Esophagus squamous epithelium (tissue), 5 donors: ENCODE results near the gene COL6A5. TPM values are rescaled to one million over a fixed set of nuclear protein-coding genes. Genes with fewer than 3 reads are reported as not detected.

ENCODE experiments used
- DNase-seq: peaks from one replicate; lab custom pipeline; 2025; lab: John Stamatoyannopoulos, UW
- H3K27ac ChIP-seq, 4 donors: fragments of 200-600 bp; sonication (generic); one replicate each; pipeline ENCODE4 v1.5.1; 2016 to 2019; ENCODE audit warnings: mild to moderate bottlenecking in 1 of 4
- H3K27me3 ChIP-seq, 4 donors: fragments of 200-600 bp; sonication (generic); 1 replicate in 3 of 4; 2 replicates in 1 of 4; pipeline versions ENCODE4 v1.5.1 to v1.6.0; 2017 to 2021; ENCODE audit warnings: antibody characterized with exemption in 1 of 4
- H3K36me3 ChIP-seq, 3 donors: fragments of 200-600 bp; sonication (generic); one replicate each; pipeline ENCODE4 v1.5.1; 2016 to 2019
- H3K4me1 ChIP-seq, 3 donors: fragments of 200-600 bp; sonication (generic); one replicate each; pipeline ENCODE4 v1.5.1; 2017 to 2019
- H3K4me3 ChIP-seq, 4 donors: fragments of 200-600 bp; sonication (generic); 1 replicate in 3 of 4; 2 replicates in 1 of 4; pipeline ENCODE4 v1.5.1; 2016 to 2019; ENCODE audit warnings: mild to moderate bottlenecking in 2 of 4, moderate library complexity in 1 of 4
- H3K9me3 ChIP-seq, 3 donors: fragments of 200-600 bp; sonication (generic); one replicate each; pipeline ENCODE4 v1.5.1; 2016 to 2019
- POLR2A ChIP-seq, 4 donors: fragments of 450-650 bp; IDR thresholded peaks; one replicate each; pipeline ENCODE4 v1.6.1; 2017; ENCODE audit warnings: antibody characterized with exemption in 4 of 4, mild to moderate bottlenecking in 4 of 4, moderate library complexity in 3 of 4
- WGBS, 2 donors: methylation state at CpG; one replicate each; pipeline ENCODE4 v1.1.5; 2018; 5-methylcytosine and 5-hydroxymethylcytosine counted together
- intact Hi-C: fragments of 100-400 bp; cut with DNase I; formaldehyde crosslinking; loops from one replicate; pipeline ENCODE4 v1.15.0; 2022
- total RNA-seq, 4 donors: library from RNA; depleted of rRNA; stranded (reverse); fragments of >200 nt; gene quantifications; one replicate each; pipeline ENCODE4 v1.1.0, GENCODE V29; 2016
- TF ChIP-seq, protein P1 (sequence below), 6 experiments: fragments of 450-650 bp in 4 of 6; fragments of 200-600 bp in 2 of 6; sonication (generic) in 2 of 6; IDR thresholded peaks; one replicate each; pipeline ENCODE4 v1.5.1; 2016 to 2019; ENCODE audit warnings: antibody characterized with exemption in 6 of 6, mild to moderate bottlenecking in 4 of 6, moderate library complexity in 4 of 6
- donor health status: DM: yes; HTN: yes; CAD: no.

COL6A5 gene, protein sequence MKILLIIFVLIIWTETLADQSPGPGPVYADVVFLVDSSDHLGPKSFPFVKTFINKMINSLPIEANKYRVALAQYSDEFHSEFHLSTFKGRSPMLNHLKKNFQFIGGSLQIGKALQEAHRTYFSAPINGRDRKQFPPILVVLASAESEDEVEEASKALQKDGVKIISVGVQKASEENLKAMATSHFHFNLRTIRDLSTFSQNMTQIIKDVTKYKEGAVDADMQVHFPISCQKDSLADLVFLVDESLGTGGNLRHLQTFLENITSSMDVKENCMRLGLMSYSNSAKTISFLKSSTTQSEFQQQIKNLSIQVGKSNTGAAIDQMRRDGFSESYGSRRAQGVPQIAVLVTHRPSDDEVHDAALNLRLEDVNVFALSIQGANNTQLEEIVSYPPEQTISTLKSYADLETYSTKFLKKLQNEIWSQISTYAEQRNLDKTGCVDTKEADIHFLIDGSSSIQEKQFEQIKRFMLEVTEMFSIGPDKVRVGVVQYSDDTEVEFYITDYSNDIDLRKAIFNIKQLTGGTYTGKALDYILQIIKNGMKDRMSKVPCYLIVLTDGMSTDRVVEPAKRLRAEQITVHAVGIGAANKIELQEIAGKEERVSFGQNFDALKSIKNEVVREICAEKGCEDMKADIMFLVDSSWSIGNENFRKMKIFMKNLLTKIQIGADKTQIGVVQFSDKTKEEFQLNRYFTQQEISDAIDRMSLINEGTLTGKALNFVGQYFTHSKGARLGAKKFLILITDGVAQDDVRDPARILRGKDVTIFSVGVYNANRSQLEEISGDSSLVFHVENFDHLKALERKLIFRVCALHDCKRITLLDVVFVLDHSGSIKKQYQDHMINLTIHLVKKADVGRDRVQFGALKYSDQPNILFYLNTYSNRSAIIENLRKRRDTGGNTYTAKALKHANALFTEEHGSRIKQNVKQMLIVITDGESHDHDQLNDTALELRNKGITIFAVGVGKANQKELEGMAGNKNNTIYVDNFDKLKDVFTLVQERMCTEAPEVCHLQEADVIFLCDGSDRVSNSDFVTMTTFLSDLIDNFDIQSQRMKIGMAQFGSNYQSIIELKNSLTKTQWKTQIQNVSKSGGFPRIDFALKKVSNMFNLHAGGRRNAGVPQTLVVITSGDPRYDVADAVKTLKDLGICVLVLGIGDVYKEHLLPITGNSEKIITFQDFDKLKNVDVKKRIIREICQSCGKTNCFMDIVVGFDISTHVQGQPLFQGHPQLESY (N-terminal part only)
- total RNA-seq, result under 1 TPM; 0.11 to 0.76 (median 0.20) TPM

DNA sequence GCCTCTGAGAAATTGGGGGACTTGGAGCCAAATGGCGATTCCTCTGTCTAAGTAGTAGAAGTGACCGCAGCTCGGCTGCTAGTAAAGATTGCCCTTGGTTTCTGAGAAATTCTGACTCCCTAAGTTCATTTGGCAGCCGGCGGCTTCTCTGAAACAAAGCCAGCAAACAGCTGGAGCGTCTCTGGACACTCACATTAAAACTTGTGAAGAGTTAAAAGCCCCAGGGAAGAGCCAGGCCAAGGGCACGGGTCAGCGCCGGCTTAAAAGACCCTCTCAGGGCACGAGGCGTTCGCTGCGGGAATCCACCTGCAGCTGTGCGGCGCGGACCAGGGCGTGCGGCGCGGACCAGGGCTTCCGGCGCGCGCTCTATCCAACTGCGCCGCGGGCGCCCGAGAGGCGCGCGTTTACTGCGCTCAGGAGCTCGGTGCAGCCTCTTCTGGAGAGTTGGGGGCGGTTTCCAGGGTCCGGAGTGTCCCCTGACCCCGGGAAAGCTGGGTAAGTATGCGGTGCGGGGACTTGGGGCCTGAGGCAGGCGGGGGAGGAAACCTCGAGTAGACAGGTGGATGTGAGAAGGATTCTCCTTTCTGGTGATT is at the start of gene COL6A5:
Gene COL6A5, plus strand, starts transcription at position 186 of the 593 bp plus-strand sequence. CDS start 27,967 bp downstream, outside the sequence.
- no peaks in the 10 kb centered on the region for H3K36me3 ChIP-seq
- DNase-seq, result no peak
- TF ChIP-seq, protein P1, sequence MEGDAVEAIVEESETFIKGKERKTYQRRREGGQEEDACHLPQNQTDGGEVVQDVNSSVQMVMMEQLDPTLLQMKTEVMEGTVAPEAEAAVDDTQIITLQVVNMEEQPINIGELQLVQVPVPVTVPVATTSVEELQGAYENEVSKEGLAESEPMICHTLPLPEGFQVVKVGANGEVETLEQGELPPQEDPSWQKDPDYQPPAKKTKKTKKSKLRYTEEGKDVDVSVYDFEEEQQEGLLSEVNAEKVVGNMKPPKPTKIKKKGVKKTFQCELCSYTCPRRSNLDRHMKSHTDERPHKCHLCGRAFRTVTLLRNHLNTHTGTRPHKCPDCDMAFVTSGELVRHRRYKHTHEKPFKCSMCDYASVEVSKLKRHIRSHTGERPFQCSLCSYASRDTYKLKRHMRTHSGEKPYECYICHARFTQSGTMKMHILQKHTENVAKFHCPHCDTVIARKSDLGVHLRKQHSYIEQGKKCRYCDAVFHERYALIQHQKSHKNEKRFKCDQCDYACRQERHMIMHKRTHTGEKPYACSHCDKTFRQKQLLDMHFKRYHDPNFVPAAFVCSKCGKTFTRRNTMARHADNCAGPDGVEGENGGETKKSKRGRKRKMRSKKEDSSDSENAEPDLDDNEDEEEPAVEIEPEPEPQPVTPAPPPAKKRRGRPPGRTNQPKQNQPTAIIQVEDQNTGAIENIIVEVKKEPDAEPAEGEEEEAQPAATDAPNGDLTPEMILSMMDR (IDR thresholded peaks at IDR 0.05), result no peak
- TF ChIP-seq POLR2A (IDR thresholded peaks at IDR 0.05), result no peak
- intact Hi-C loops, result no loop called here
- 0 to 5% methylated on average over 3 to 4 of the region's 41 CpGs for WGBS, 2 donors
- H3K9me3 ChIP-seq, result no peaks in the 10 kb centered on the region
- H3K27me3 ChIP-seq, result peaks cover 0 to 37% (median 2%) of the 10 kb centered on the region in 4 donors
- H3K27ac ChIP-seq, result no peak within 1 kb of the TSS
- H3K4me3 ChIP-seq, result peak within 1 kb of the TSS in 3 of 4 donors; percentile 2 to 46 (median 14)
- peaks cover 0 to 8% (median 0%) of the 10 kb centered on the region in 3 donors for H3K4me1 ChIP-seq

DNA sequence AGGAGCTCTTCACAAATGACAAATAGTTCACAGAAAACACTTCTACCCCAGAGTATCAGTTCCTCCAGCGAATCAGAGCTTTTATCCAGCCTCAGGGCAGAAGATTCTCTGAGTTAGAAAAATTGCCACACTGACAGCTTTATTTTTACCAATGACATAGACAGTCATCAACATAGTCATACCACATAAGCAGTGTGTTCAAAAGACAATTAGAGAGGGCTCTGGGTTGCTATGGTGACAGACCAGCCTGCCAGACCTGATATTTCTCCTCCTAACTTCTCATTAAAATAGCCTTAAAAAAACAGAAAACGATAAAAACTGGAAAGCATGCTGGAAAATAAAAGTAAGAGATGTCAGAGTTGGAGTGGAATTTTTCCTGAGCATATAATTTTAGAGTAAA is 45.9 kb upstream of the COL6A5 start:
- H3K4me3 ChIP-seq, result no peak overlapping the region
- H3K36me3 ChIP-seq, result no peaks in the 10 kb centered on the region
- no peak overlapping the region for H3K27ac ChIP-seq
- intact Hi-C loops, result no loop called here
- TF ChIP-seq, protein P1 (IDR thresholded peaks at IDR 0.05), result no peak
- no peak for TF ChIP-seq POLR2A (IDR thresholded peaks at IDR 0.05)
- no peaks in the 10 kb centered on the region for H3K4me1 ChIP-seq
- H3K9me3 ChIP-seq, result no peaks in the 10 kb centered on the region
- 39 to 41% methylated on average over 2 of the region's 2 CpGs for whole genome bisulfite sequencing, 2 donors
- DNase-seq, result no peak
- no peaks in the 10 kb centered on the region for H3K27me3 ChIP-seq

DNA sequence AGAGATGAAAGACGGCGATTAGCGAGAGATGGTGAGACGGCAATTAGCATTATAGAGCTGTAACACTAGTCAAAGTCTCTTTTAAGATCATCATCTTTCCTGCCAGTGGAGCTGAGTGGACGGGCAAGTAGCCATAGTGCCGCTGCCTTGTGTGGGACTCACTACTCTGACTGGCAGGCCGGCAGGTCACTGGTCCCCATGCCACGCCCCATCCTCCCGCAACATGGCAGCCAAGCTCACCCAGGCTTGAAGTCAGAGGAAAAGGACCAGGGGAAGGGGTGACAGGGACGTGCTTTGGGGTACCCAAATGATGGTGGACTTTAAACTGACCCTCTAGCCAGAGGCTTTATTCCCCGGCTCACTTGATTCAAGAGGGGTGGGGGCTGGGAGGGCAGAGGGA is 44.6 kb upstream of the COL6A5 start:
- Histone ChIP-seq H3K27me3 (no peaks in the 10 kb centered on the region), H3K36me3 (no peaks in the 10 kb centered on the region), H3K9me3 (no peaks in the 10 kb centered on the region), H3K27ac (no peak overlapping the region), H3K4me3 (no peak overlapping the region), H3K4me1 (no peaks in the 10 kb centered on the region)
- TF ChIP-seq POLR2A (IDR thresholded peaks at IDR 0.05), result no peak
- TF ChIP-seq, protein P1 (IDR thresholded peaks at IDR 0.05), result no peak
- 76 to 87% methylated on average over 9 to 10 of the region's 11 CpGs for WGBS, 2 donors
- DNase-seq, result no peak
- intact Hi-C loops, result no loop called here

DNA sequence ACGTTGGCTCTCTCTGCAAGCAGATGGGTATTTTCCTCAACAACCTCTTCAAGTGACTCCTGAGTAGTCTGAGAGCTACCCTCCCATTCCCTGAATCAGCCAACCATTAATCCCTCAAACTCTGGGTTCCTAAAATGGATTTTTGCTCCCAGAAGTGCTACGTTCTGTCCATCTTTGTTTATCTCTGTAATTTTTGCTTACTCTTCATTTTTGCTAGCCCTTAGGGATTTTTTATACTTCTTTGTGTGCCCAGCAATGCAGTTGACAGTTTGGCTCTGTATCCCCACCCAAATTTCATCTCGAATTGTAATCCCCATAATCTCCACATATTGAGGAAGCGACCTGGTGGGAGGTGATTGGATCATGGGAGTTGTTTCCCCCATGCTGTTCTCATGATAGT is 35.4 kb upstream of the COL6A5 start:
- no peak overlapping the region for H3K27ac ChIP-seq
- H3K9me3 ChIP-seq, result no peaks in the 10 kb centered on the region
- no peaks in the 10 kb centered on the region for H3K4me1 ChIP-seq
- no peaks in the 10 kb centered on the region for H3K36me3 ChIP-seq
- WGBS, 2 donors, result 54 to 63% methylated on average over 4 of the region's 4 CpGs
- intact Hi-C loops, result no loop called here
- no peak for DNase-seq
- no peak for TF ChIP-seq POLR2A (IDR thresholded peaks at IDR 0.05)
- TF ChIP-seq, protein P1 (IDR thresholded peaks at IDR 0.05), result no peak
- H3K4me3 ChIP-seq, result no peak overlapping the region
- H3K27me3 ChIP-seq, result no peaks in the 10 kb centered on the region
